SK-N-SH (cell line): ENCODE data around the gene JAZF1. TPM values are rescaled to one million over a fixed set of nuclear protein-coding genes. Genes with fewer than 3 reads are reported as not detected.

Experiments used
- CTCF ChIA-PET: fragments of 300-600, 350-600 bp; formaldehyde crosslinking; extraction: SDS; loops from one replicate; lab custom pipeline; 2021; lab: Yijun Ruan, JAX
- POLR2A ChIA-PET: fragments of 350-600 bp; sonication (Branson Sonifier 250); formaldehyde crosslinking; extraction: SDS; loops from one replicate; lab custom pipeline; 2020; ENCODE audit warnings: antibody characterized with exemption, inconsistent platforms; lab: Yijun Ruan, JAX
- DNase-seq: peaks from one replicate; pipeline ENCODE4 v3.0.0; 2012
- H2AFZ ChIP-seq: fragments of 200-600 bp; sonication (generic); 2 replicates; pipeline ENCODE4 v1.8.1; 2016; ENCODE audit warnings: antibody characterized with exemption, mild to moderate bottlenecking, low read depth
- H3F3A ChIP-seq: fragments of 200-600 bp; sonication (generic); replicated peaks from 2 replicates; pipeline ENCODE3; 2016; ENCODE audit warnings: antibody characterized with exemption, mild to moderate bottlenecking; ENCODE audit not compliant: insufficient read depth
- H3K27ac ChIP-seq, 2 experiments: fragments of 200-500 bp in 1 of 2; fragments of 200-600 bp in 1 of 2; sonication (Bioruptor generic) in 1 of 2; sonication (generic), shearing (Covaris generic) in 1 of 2; 2 replicates each; pipeline versions ENCODE4 v1.5.1 to v1.6.1; 2014 to 2016; ENCODE audit warnings: low read depth in 2 of 2, inconsistent platforms in 1 of 2, low read length in 1 of 2, mild to moderate bottlenecking in 1 of 2, mixed read lengths in 1 of 2
- H3K27me3 ChIP-seq: fragments of 200-600 bp; sonication (generic), shearing (Covaris generic); 2 replicates; pipeline ENCODE4 v1.6.1; 2016; ENCODE audit warnings: mixed run types; ENCODE audit not compliant: insufficient read depth
- H3K36me3 ChIP-seq, 2 experiments: fragments of 200-500 bp in 1 of 2; fragments of 200-600 bp in 1 of 2; sonication (Bioruptor generic) in 1 of 2; sonication (generic) in 1 of 2; replicated peaks in 1 of 2; 2 replicates each; pipeline versions ENCODE3 to v1.5.1; 2014 to 2016; ENCODE audit warnings: low read length in 1 of 2, mild to moderate bottlenecking in 1 of 2; ENCODE audit not compliant: insufficient read depth in 2 of 2, control insufficient read depth in 1 of 2
- H3K4me1 ChIP-seq, 2 experiments: fragments of 200-500 bp in 1 of 2; fragments of 200-600 bp in 1 of 2; sonication (Bioruptor generic) in 1 of 2; sonication (generic), shearing (Covaris generic) in 1 of 2; 2 replicates each; pipeline versions ENCODE4 v1.5.1 to v1.6.1; 2014 to 2016; ENCODE audit warnings: low read depth in 1 of 2, low read length in 1 of 2, mixed run types in 1 of 2; ENCODE audit not compliant: insufficient read depth in 2 of 2, control insufficient read depth in 1 of 2
- H3K4me2 ChIP-seq: fragments of 200-600 bp; sonication (generic), shearing (Covaris generic); 2 replicates; pipeline ENCODE4 v1.6.1; 2017; ENCODE audit warnings: mixed run types
- H3K4me3 ChIP-seq, 2 experiments: fragments of 200-500 bp in 1 of 2; fragments of 200-600 bp in 1 of 2; sonication (Bioruptor generic) in 1 of 2; sonication (generic), shearing (Covaris generic) in 1 of 2; 2 replicates each; pipeline versions ENCODE4 v1.5.1 to v1.8.1; 2014 to 2016; ENCODE audit warnings: low read depth in 2 of 2, inconsistent platforms in 1 of 2, low read length in 1 of 2, mild to moderate bottlenecking in 1 of 2, mixed read lengths in 1 of 2, moderate library complexity in 1 of 2
- H3K79me2 ChIP-seq: fragments of 200-600 bp; sonication (generic); 2 replicates; pipeline ENCODE4 v1.8.1; 2017; ENCODE audit warnings: mild to moderate bottlenecking; ENCODE audit not compliant: insufficient read depth
- H3K9ac ChIP-seq: fragments of 200-600 bp; sonication (generic); 2 replicates; pipeline ENCODE4 v1.6.1; 2017; ENCODE audit warnings: mixed run types
- H3K9me2 ChIP-seq: fragments of 200-600 bp; sonication (generic); 2 replicates; pipeline ENCODE4 v1.6.1; 2017; ENCODE audit warnings: mixed run types
- H3K9me3 ChIP-seq: fragments of 200-600 bp; sonication (generic); 2 replicates; pipeline ENCODE4 v1.6.1; 2017; ENCODE audit warnings: mixed run types, mild to moderate bottlenecking, moderate library complexity
- H4K20me1 ChIP-seq: fragments of 200-600 bp; sonication (generic); 2 replicates; pipeline ENCODE4 v1.6.1; 2017; ENCODE audit warnings: mild to moderate bottlenecking, mixed run types; ENCODE audit not compliant: insufficient read depth
- FOSL2 ChIP-seq: IDR thresholded peaks from 2 replicates; pipeline ENCODE4 v1.4.0; 2012; ENCODE audit warnings: low read depth, mild to moderate bottlenecking, moderate library complexity, borderline replicate concordance
- GABPA ChIP-seq: IDR thresholded peaks from 2 replicates; pipeline ENCODE4 v1.4.0; 2012; ENCODE audit warnings: low read depth, mild to moderate bottlenecking
- GATA2 ChIP-seq: sonication (generic); formaldehyde crosslinking; IDR thresholded peaks from 2 replicates; pipeline ENCODE4 v1.5.0; 2020; ENCODE audit warnings: mild to moderate bottlenecking, missing genetic modification reagents
- IRF3 ChIP-seq: fragments of 150-350 bp; IDR thresholded peaks from 2 replicates; pipeline ENCODE4 v1.6.1; 2016; ENCODE audit warnings: mild to moderate bottlenecking, low read depth, low read length
- JUND ChIP-seq: IDR thresholded peaks from 2 replicates; pipeline ENCODE4 v1.4.0; 2012
- PBX3 ChIP-seq: IDR thresholded peaks from 2 replicates; pipeline ENCODE4; 2012
- RAD21 ChIP-seq: IDR thresholded peaks from 2 replicates; pipeline ENCODE4 v1.6.1; 2012; ENCODE audit warnings: mild to moderate bottlenecking, low read length
- RCOR1 ChIP-seq: fragments of 150-350 bp; IDR thresholded peaks from 2 replicates; pipeline ENCODE4 v1.6.1; 2017; ENCODE audit warnings: antibody characterized with exemption, low read length
- REST ChIP-seq: IDR thresholded peaks from 2 replicates; pipeline ENCODE4 v1.6.1; 2012; ENCODE audit warnings: mild to moderate bottlenecking, low read depth, low read length, moderate library complexity
- RFX5 ChIP-seq: IDR thresholded peaks from 2 replicates; pipeline ENCODE4 v1.6.1; 2012; ENCODE audit warnings: mild to moderate bottlenecking, improper control_type of control experiment, low read length
- SMC3 ChIP-seq: IDR thresholded peaks from 2 replicates; pipeline ENCODE4 v1.6.1; 2012; ENCODE audit warnings: low read depth, low read length, improper control_type of control experiment
- USF1 ChIP-seq: IDR thresholded peaks from 2 replicates; pipeline ENCODE4 v1.4.0; 2012; ENCODE audit warnings: low read depth, borderline replicate concordance
- YY1 ChIP-seq: IDR thresholded peaks from 2 replicates; pipeline ENCODE4 v1.4.0; 2012; ENCODE audit warnings: low read depth, mild to moderate bottlenecking
- WGBS: methylation state at CpG from one replicate; pipeline ENCODE4 v1.1.6; 2017; ENCODE audit warnings: low lambda C conversion rate; 5-methylcytosine and 5-hydroxymethylcytosine counted together
- polyA plus RNA-seq, 3 experiments: library from polyadenylated mRNA; depleted of rRNA; stranded (reverse); fragments of >200 nt; gene quantifications; 2 replicates each; pipeline ENCODE4 v1.2.3, GENCODE V29; 2012

Gene JAZF1
- polyA plus RNA-seq, 1 of the 3 experiments (the other 2 are of a cell fraction), result 1.7 TPM

- CTCF ChIA-PET, result interaction anchor here (0.9 to 7.2 kb wide), 5 partner anchors 8 to 95 kb away, joined by 3 to 100 read pairs (median 6); no protein-coding TSS in a partner anchor
Observed at GRCh38 chr7:28104041-28104541, 76.5 kb downstream of the JAZF1 start.

GRCh38 chr7:28102797-28103196 lies 77.8 kb downstream of the JAZF1 start:
- H4K20me1 ChIP-seq, result no peaks in the 10 kb centered on the region
- 85% methylated on average over 6 of the region's 6 CpGs for WGBS
- TF ChIP-seq GABPA (no peak), FOSL2 (0 out of 2 replicates have a peak, but pooled peaks have one; percentile 19)
- peaks cover 0 to 2% of the 10 kb centered on the region in 2 experiments; a peak in 2 of 4 replicates for H3K4me1 ChIP-seq
- no peak overlapping the region for H3K4me2 ChIP-seq
- no peaks in the 10 kb centered on the region for H3K9me3 ChIP-seq
- H3K4me3 ChIP-seq, result no peak overlapping the region
- H3K27me3 ChIP-seq, result no peaks in the 10 kb centered on the region
- no peaks in the 10 kb centered on the region for H3K36me3 ChIP-seq
- no peaks in the 10 kb centered on the region for H3F3A ChIP-seq
- H3K9ac ChIP-seq, result no peak overlapping the region
- CTCF ChIA-PET, result interaction anchor here (1.1 to 11.6 kb wide), 4 partner anchors 10 to 83 kb away, joined by 3 to 828 read pairs (median 8); no protein-coding TSS in a partner anchor
- POLR2A ChIA-PET, result no interaction called here
- H3K9me2 ChIP-seq, result no peaks in the 10 kb centered on the region
- H3K27ac ChIP-seq, result no peak overlapping the region
- no peaks in the 10 kb centered on the region for H3K79me2 ChIP-seq
- H2AFZ ChIP-seq, result no peak overlapping the region
- no peak for DNase-seq

More at GRCh38 chr7:28104041-28104541, 76.5 kb downstream of the JAZF1 start:
- Histone ChIP-seq H2AFZ (no peak overlapping the region), H3K4me3 (no peak overlapping the region), H3K4me1 (peaks cover 2 to 4% of the 10 kb centered on the region in 2 experiments; a peak in 2 of 4 replicates), H3K4me2 (no peak overlapping the region), H3K9me3 (no peaks in the 10 kb centered on the region), H3K79me2 (no peaks in the 10 kb centered on the region), H3K27me3 (no peaks in the 10 kb centered on the region), H3K9ac (no peak overlapping the region), H3K36me3 (no peaks in the 10 kb centered on the region), H4K20me1 (no peaks in the 10 kb centered on the region), H3K27ac (no peak overlapping the region), H3F3A (no peaks in the 10 kb centered on the region), H3K9me2 (no peaks in the 10 kb centered on the region)
- WGBS, result 78% methylated on average over 3 of the region's 3 CpGs
- DNase-seq, result no peak
- TF ChIP-seq GATA2 (CRISPR knock-in tag), result no peak
- POLR2A ChIA-PET, result no interaction called here

- no peak overlapping the region for H3K27ac ChIP-seq
- no peak overlapping the region for H3K9ac ChIP-seq
- ChIA-PET POLR2A (interaction anchor here (0.7 kb wide), 1 partner anchor 35 kb away, joined by 5 read pairs; no protein-coding TSS in a partner anchor), CTCF (interaction anchor here (0.6 to 11.6 kb wide), 61 partner anchors 9 to 1414 kb away, joined by 3 to 828 read pairs (median 5); partner anchors contain the start of genes HOXA11, HOXA13 and TAX1BP1)
- no peak overlapping the region for H2AFZ ChIP-seq
- H3K36me3 ChIP-seq, result no peaks in the 10 kb centered on the region
- WGBS, result 0% methylated on average over 3 of the region's 3 CpGs
- no peaks in the 10 kb centered on the region for H3F3A ChIP-seq
- DNase-seq, result peak; percentile 84
- H3K4me3 ChIP-seq, result no peak overlapping the region
- H3K27me3 ChIP-seq, result no peaks in the 10 kb centered on the region
- no peaks in the 10 kb centered on the region for H3K4me1 ChIP-seq
- no peaks in the 10 kb centered on the region for H4K20me1 ChIP-seq
- no peaks in the 10 kb centered on the region for H3K9me3 ChIP-seq
- H3K4me2 ChIP-seq, result no peak overlapping the region
- no peaks in the 10 kb centered on the region for H3K9me2 ChIP-seq
- no peaks in the 10 kb centered on the region for H3K79me2 ChIP-seq
- TF ChIP-seq USF1 (no peak), GABPA (no peak), IRF3 (no peak), RAD21 (peak; percentile 98), YY1 (peak; percentile 53; the same call in 1 of the 2 replicates), JUND (no peak), REST (no peak), RCOR1 (0 out of 2 replicates have a peak, but pooled peaks have one; percentile 11), RFX5 (no peak; the same call in 1 of the 2 replicates), PBX3 (no peak), SMC3 (peak; percentile 88)
Observed at GRCh38 chr7:28096713-28097112, 83.9 kb downstream of the JAZF1 start.
